IMR-90 (cell line): ENCODE results near the gene CFAP43. TPM values are rescaled to one million over a fixed set of nuclear protein-coding genes. Genes with fewer than 3 reads are reported as not detected.

Experiments
- ATAC-seq: fragments of 200-7000 bp; cut with Tn5 transposase; 2 replicates; pipeline ENCODE4 v1.9.1; 2020; ENCODE audit warnings: low read depth, mild to moderate bottlenecking, moderate library complexity
- BruUV-seq: library from RNA; stranded (reverse); fragments of 400-500 nt; replicated peaks from 2 replicates; lab custom pipeline; 2021; lab: Mats Ljungman, UMichigan
- CTCF ChIA-PET: fragments of 300-600 bp; formaldehyde crosslinking; extraction: SDS; loops from one replicate; lab custom pipeline; 2021; ENCODE audit warnings: antibody characterized with exemption; lab: Yijun Ruan, JAX
- POLR2A ChIA-PET: fragments of 300-600 bp; sonication (Branson Sonifier 250); formaldehyde crosslinking; loops from one replicate; lab custom pipeline; 2022; ENCODE audit warnings: antibody characterized with exemption; ENCODE audit not compliant: unreplicated experiment; lab: Charles Lee
- DNase-seq: peaks from one replicate; pipeline ENCODE4 v3.0.0; 2013
- H2AFZ ChIP-seq: replicated peaks from 2 replicates; pipeline ENCODE3; 2013; ENCODE audit warnings: low read length, mild to moderate bottlenecking; ENCODE audit not compliant: poor library complexity
- H2AK5ac ChIP-seq: 2 replicates; pipeline ENCODE4 v1.6.1; 2013; ENCODE audit warnings: low read depth, low read length, inconsistent platforms
- H2AK9ac ChIP-seq: replicated peaks from 2 replicates; pipeline ENCODE3; 2013; ENCODE audit warnings: mild to moderate bottlenecking, low read depth, low read length, moderate library complexity; ENCODE audit not compliant: poor library complexity
- H2BK120ac ChIP-seq: 2 replicates; pipeline ENCODE4 v1.6.1; 2013; ENCODE audit warnings: low read depth, low read length, inconsistent platforms
- H2BK15ac ChIP-seq: 3 replicates; pipeline ENCODE4 v1.6.1; 2013; ENCODE audit warnings: low read depth, low read length, inconsistent platforms
- H2BK20ac ChIP-seq: 2 replicates; pipeline ENCODE4 v1.6.1; 2013; ENCODE audit warnings: low read depth, mild to moderate bottlenecking, inconsistent platforms, low read length, moderate library complexity
- H2BK5ac ChIP-seq: 2 replicates; pipeline ENCODE4 v1.6.1; 2013; ENCODE audit warnings: mild to moderate bottlenecking, low read depth, low read length, inconsistent platforms; ENCODE audit not compliant: poor library complexity, severe bottlenecking
- H3K14ac ChIP-seq: replicated peaks from 2 replicates; pipeline ENCODE4 v1.6.1; 2013; ENCODE audit warnings: low read depth, low read length, inconsistent platforms
- H3K18ac ChIP-seq: 2 replicates; pipeline ENCODE4 v1.6.1; 2013; ENCODE audit warnings: low read depth, low read length, control low read depth
- H3K23ac ChIP-seq: 2 replicates; pipeline ENCODE4 v1.6.1; 2013; ENCODE audit warnings: low read depth, low read length, inconsistent platforms
- H3K27ac ChIP-seq: 2 replicates; pipeline ENCODE4 v1.5.1; 2013; ENCODE audit warnings: mild to moderate bottlenecking, control low read depth, low read length; ENCODE audit not compliant: insufficient read depth
- H3K27me3 ChIP-seq: 2 replicates; pipeline ENCODE4 v1.6.1; 2013; ENCODE audit warnings: low read length; ENCODE audit not compliant: control insufficient read depth, insufficient read depth
- H3K36me3 ChIP-seq: 2 replicates; pipeline ENCODE4 v1.6.1; 2013; ENCODE audit warnings: low read length, mixed read lengths; ENCODE audit not compliant: control insufficient read depth, insufficient read depth
- H3K4ac ChIP-seq: 2 replicates; pipeline ENCODE4 v1.6.1; 2013; ENCODE audit warnings: low read depth, low read length, inconsistent platforms
- H3K4me1 ChIP-seq: 2 replicates; pipeline ENCODE4 v1.6.1; 2013; ENCODE audit warnings: low read length, mixed read lengths; ENCODE audit not compliant: control insufficient read depth, insufficient read depth
- H3K4me2 ChIP-seq: 2 replicates; pipeline ENCODE4 v1.6.1; 2013; ENCODE audit warnings: low read depth, mild to moderate bottlenecking, control low read depth, low read length, moderate library complexity
- H3K4me3 ChIP-seq: 2 replicates; pipeline ENCODE4 v1.5.1; 2013; ENCODE audit warnings: low read depth, mild to moderate bottlenecking, control low read depth, low read length, moderate library complexity; ENCODE audit not compliant: insufficient read depth
- H3K56ac ChIP-seq: 2 replicates; pipeline ENCODE4 v1.6.1; 2013; ENCODE audit warnings: low read length, inconsistent platforms; ENCODE audit not compliant: insufficient read depth; ENCODE audit errors: extremely low read depth
- H3K79me1 ChIP-seq, 2 experiments: 2 replicates each; pipeline ENCODE4 v1.6.1; 2013; ENCODE audit warnings: low read length in 2 of 2, inconsistent platforms in 1 of 2, low read depth in 1 of 2
- H3K9ac ChIP-seq: 2 replicates; pipeline ENCODE4 v1.6.1; 2013; ENCODE audit warnings: low read depth, low read length, control low read depth
- H3K9me1 ChIP-seq: 2 replicates; pipeline ENCODE4 v1.6.1; 2013; ENCODE audit warnings: low read length, inconsistent platforms; ENCODE audit not compliant: insufficient read depth
- H3K9me3 ChIP-seq: 2 replicates; pipeline ENCODE4 v1.6.1; 2013; ENCODE audit warnings: low read length; ENCODE audit not compliant: control insufficient read depth, insufficient read depth
- H4K20me1 ChIP-seq: 2 replicates; pipeline ENCODE4 v1.6.1; 2013; ENCODE audit warnings: low read length, inconsistent platforms; ENCODE audit not compliant: insufficient read depth
- H4K5ac ChIP-seq: 2 replicates; pipeline ENCODE4 v1.6.1; 2013; ENCODE audit warnings: mild to moderate bottlenecking, low read depth, low read length, control low read depth
- H4K8ac ChIP-seq, 2 experiments: 2 replicates each; pipeline ENCODE4 v1.6.1; 2013; ENCODE audit warnings: low read depth in 2 of 2, low read length in 2 of 2, control low read depth in 1 of 2, inconsistent platforms in 1 of 2
- H4K91ac ChIP-seq: 2 replicates; pipeline ENCODE4 v1.6.1; 2013; ENCODE audit warnings: low read depth, low read length, inconsistent platforms; ENCODE audit not compliant: insufficient read depth
- CEBPB ChIP-seq: IDR thresholded peaks from 2 replicates; pipeline ENCODE4 v1.6.1; 2012; ENCODE audit warnings: low read depth, low read length, improper control_type of control experiment
- WGBS, 2 experiments: methylation state at CpG; one replicate each; pipeline versions ENCODE4 v1.1.5 to v1.1.7; 2013; ENCODE audit warnings: missing lambda C conversion rate in 2 of 2; ENCODE audit not compliant: insufficient read length in 1 of 2; ENCODE audit errors: extremely low coverage in 2 of 2; 5-methylcytosine and 5-hydroxymethylcytosine counted together
- dilution Hi-C: fragments of 300-500 bp; cut with HindIII; formaldehyde crosslinking; loops from one replicate; pipeline ENCODE4 v1.14.3; 2018; ENCODE audit warnings: low sequenced_read_pairs; ENCODE audit not compliant: unreplicated experiment
- in situ Hi-C: fragments of 300-500 bp; cut with MboI; formaldehyde crosslinking; loops from 3 replicates; pipeline ENCODE4 v1.14.3; 2019; ENCODE audit warnings: low sequenced_read_pairs, inconsistent platforms, mixed read lengths
- intact Hi-C: fragments of 100-400 bp; cut with micrococcal nuclease; formaldehyde crosslinking; loops from 2 replicates; pipeline ENCODE4 v1.10.0; 2022
- polyA plus RNA-seq, 3 experiments: library from polyadenylated mRNA; depleted of rRNA; stranded (reverse); fragments of >200 nt; gene quantifications; 2 replicates each; pipeline ENCODE4 v1.2.3, GENCODE V29; 2012; ENCODE audit warnings: low replicate concordance in 1 of 3
- total RNA-seq: library from RNA; depleted of rRNA; stranded (reverse); fragments of >200 nt; gene quantifications from 2 replicates; pipeline ENCODE4 v1.2.3, GENCODE V29; 2012
- TF ChIP-seq, protein P1 (sequence below): conservative IDR thresholded peaks from 2 replicates; pipeline ENCODE4 v1.5.1; 2012; ENCODE audit warnings: mild to moderate bottlenecking, low read depth, low read length, improper control_type of control experiment

CFAP43 gene
- total and polyA plus RNA-seq, 2 of the 4 experiments (the other 2 are of a cell fraction), result under 0.01 to 0.05 TPM

DNA sequence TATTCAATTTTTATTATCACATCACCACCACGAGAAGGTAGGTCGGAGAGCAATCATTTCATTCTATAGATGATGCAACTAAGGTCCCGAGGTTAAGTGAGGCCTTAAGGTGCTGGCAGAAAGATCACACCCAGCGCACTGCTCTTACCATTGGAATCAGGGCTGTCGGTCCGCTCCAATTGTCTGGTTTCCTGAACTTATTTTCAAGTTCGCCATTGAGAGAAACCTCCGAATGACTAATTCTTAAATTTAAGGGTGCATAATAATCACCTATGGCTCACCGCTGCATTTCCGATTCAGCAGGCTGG, 36.2 kb upstream of the CFAP43 start:
- H3K36me3 ChIP-seq, result peaks cover 28% of the 10 kb centered on the region
- POLR2A ChIA-PET, result no interaction called here
- H3K79me1 ChIP-seq, result peaks cover 0 to 29% of the 10 kb centered on the region in 2 experiments; a peak in 2 of 4 replicates
- peak overlapping the region; percentile 26 for H3K27ac ChIP-seq
- peak overlapping the region; percentile 46 to 67; a peak in 2 of 4 replicates for H4K8ac ChIP-seq
- no peak overlapping the region for H2BK120ac ChIP-seq
- TF ChIP-seq, protein P1, sequence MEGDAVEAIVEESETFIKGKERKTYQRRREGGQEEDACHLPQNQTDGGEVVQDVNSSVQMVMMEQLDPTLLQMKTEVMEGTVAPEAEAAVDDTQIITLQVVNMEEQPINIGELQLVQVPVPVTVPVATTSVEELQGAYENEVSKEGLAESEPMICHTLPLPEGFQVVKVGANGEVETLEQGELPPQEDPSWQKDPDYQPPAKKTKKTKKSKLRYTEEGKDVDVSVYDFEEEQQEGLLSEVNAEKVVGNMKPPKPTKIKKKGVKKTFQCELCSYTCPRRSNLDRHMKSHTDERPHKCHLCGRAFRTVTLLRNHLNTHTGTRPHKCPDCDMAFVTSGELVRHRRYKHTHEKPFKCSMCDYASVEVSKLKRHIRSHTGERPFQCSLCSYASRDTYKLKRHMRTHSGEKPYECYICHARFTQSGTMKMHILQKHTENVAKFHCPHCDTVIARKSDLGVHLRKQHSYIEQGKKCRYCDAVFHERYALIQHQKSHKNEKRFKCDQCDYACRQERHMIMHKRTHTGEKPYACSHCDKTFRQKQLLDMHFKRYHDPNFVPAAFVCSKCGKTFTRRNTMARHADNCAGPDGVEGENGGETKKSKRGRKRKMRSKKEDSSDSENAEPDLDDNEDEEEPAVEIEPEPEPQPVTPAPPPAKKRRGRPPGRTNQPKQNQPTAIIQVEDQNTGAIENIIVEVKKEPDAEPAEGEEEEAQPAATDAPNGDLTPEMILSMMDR, result no peak
- TF ChIP-seq CEBPB, result peak; percentile 24; the same call in 1 of the 2 replicates
- peak overlapping the region; percentile 43; the same call in 1 of the 2 replicates for H3K9ac ChIP-seq
- no peak overlapping the region for H3K23ac ChIP-seq
- H4K91ac ChIP-seq, result no peak overlapping the region; the same call in 1 of the 2 replicates
- in situ Hi-C loops (no loop called here), dilution Hi-C loops (no loop called here), intact Hi-C loops (no loop called here)
- CTCF ChIA-PET, result no interaction called here
- no peaks in the 10 kb centered on the region for H3K9me3 ChIP-seq
- ATAC-seq, result no peak
- H3K4me1 ChIP-seq, result peaks cover 2% of the 10 kb centered on the region
- no peaks in the 10 kb centered on the region for H3K27me3 ChIP-seq
- H2BK5ac ChIP-seq, result no peak overlapping the region
- H3K4me2 ChIP-seq, result peak overlapping the region; percentile 76
- no peak overlapping the region for H3K14ac ChIP-seq
- no peak overlapping the region; the same call in 1 of the 2 replicates for H3K56ac ChIP-seq
- no peak overlapping the region for H2BK15ac ChIP-seq
- H2AFZ ChIP-seq, result no peak overlapping the region
- H2BK20ac ChIP-seq, result no peak overlapping the region
- peaks cover 12% of the 10 kb centered on the region; the same call in 1 of the 2 replicates for H4K20me1 ChIP-seq
- BruUV-seq, result no TSS peak
- H3K18ac ChIP-seq, result no peak overlapping the region
- H3K4ac ChIP-seq, result peak overlapping the region; percentile 22
- DNase-seq, result no peak
- peak overlapping the region; percentile 42 for H4K5ac ChIP-seq
- peak overlapping the region; percentile 48 for H2AK9ac ChIP-seq
- H3K4me3 ChIP-seq, result peak overlapping the region; percentile 55
- no peaks in the 10 kb centered on the region for H3K9me1 ChIP-seq
- peak overlapping the region; percentile 61; the same call in 1 of the 2 replicates for H2AK5ac ChIP-seq
- no CpG with 5 or more reads among the region's 10 CpGs for WGBS, 2 experiments
